Measurements from ENCODE around the gene CD59. TPM values are rescaled to one million over a fixed set of nuclear protein-coding genes. Genes with fewer than 3 reads are reported as not detected.

Gene CD59
- total RNA-seq, 2 donors from 2014 or later: 68.2 to 194 TPM

DNA sequence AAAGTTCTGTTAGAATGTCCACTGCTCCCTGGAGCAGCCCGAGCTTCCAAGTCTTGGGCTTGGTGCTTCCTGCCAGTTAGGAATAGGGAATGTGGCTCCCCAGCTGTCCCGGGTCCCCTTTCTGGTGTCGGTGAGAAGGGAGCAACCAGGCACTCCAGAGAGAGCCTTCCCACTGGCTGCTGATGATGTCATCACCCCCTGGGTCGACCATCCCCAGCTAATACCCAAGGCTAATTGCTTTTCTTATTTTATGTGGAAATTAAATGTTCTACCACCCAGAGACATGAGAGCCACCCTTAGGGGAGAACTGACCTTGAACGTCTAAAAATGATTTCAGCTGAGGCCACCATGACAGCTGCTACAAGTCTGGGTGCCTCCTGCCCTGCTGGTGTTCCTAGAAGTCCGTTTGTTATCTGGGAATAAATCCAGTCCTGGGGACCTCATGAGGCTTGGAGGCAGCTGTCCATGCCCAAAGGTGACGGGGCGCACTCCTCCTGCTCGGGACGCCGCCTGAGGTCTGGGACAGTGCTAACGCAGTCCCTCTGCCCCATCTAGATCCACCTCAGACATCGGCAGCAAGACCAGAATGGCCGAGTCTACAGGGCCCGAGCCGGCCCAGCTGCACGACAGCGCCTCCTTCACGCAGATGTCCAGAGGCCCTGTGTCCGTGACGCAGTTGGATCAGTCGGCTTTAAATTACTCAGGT, 77.9 kb downstream of the CD59 start:
- TF ChIP-seq, protein P1, sequence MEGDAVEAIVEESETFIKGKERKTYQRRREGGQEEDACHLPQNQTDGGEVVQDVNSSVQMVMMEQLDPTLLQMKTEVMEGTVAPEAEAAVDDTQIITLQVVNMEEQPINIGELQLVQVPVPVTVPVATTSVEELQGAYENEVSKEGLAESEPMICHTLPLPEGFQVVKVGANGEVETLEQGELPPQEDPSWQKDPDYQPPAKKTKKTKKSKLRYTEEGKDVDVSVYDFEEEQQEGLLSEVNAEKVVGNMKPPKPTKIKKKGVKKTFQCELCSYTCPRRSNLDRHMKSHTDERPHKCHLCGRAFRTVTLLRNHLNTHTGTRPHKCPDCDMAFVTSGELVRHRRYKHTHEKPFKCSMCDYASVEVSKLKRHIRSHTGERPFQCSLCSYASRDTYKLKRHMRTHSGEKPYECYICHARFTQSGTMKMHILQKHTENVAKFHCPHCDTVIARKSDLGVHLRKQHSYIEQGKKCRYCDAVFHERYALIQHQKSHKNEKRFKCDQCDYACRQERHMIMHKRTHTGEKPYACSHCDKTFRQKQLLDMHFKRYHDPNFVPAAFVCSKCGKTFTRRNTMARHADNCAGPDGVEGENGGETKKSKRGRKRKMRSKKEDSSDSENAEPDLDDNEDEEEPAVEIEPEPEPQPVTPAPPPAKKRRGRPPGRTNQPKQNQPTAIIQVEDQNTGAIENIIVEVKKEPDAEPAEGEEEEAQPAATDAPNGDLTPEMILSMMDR (IDR thresholded peaks at IDR 0.05): no peak
- no peak for TF ChIP-seq POLR2A (IDR thresholded peaks at IDR 0.05)
- Histone ChIP-seq H3K27ac (no peak overlapping the region), H3K27me3 (no peaks in the 10 kb centered on the region), H3K4me3 (no peak overlapping the region), H3K9me3 (no peaks in the 10 kb centered on the region), H3K36me3 (replicated peaks in 1 of 2; ENCODE audit: insufficient read depth in 1 of 2, low read depth in 2 of 2) (no peaks in the 10 kb centered on the region), H3K4me1 (no peaks in the 10 kb centered on the region)
- intact Hi-C loops (cut with DNase I): no loop called here
- DNase-seq (no peak), ATAC-seq (no peak)
- WGBS, 2 donors: 76 to 79% methylated on average over 21 to 22 of the region's 22 CpGs

DNA sequence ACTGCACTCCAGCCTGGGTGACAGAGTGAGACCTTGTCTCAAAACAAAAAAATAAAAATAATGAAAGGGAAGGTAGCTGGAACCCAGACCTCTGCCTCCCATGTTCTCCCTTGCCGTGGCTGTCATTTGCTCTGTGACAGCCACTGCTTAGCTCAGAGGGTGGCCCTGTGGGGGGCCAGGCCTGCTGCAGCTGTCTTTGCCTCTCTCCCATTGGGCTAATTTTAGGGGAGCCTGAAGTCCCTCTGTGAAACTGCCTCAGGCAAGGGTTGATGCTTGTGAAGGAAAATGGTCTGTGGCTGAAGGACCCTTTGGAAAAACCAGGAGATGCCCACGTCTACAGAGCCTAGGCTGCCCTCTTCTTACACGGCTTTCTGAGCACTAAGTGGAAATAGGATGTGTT, 78.5 kb downstream of the CD59 start:
- no peak for ATAC-seq
- no peak for DNase-seq
- H3K4me1 ChIP-seq: no peaks in the 10 kb centered on the region
- intact Hi-C loops (cut with DNase I): no loop called here
- H3K27me3 ChIP-seq: no peaks in the 10 kb centered on the region
- H3K27ac ChIP-seq: no peak overlapping the region
- TF ChIP-seq POLR2A (IDR thresholded peaks at IDR 0.05): no peak
- TF ChIP-seq, protein P1 (IDR thresholded peaks at IDR 0.05): no peak
- WGBS, 2 donors: 71 to 78% methylated on average over 3 of the region's 3 CpGs
- H3K36me3 ChIP-seq (replicated peaks in 1 of 2; ENCODE audit: insufficient read depth in 1 of 2, low read depth in 2 of 2): no peaks in the 10 kb centered on the region
- H3K9me3 ChIP-seq: no peaks in the 10 kb centered on the region
- no peak overlapping the region for H3K4me3 ChIP-seq

DNA sequence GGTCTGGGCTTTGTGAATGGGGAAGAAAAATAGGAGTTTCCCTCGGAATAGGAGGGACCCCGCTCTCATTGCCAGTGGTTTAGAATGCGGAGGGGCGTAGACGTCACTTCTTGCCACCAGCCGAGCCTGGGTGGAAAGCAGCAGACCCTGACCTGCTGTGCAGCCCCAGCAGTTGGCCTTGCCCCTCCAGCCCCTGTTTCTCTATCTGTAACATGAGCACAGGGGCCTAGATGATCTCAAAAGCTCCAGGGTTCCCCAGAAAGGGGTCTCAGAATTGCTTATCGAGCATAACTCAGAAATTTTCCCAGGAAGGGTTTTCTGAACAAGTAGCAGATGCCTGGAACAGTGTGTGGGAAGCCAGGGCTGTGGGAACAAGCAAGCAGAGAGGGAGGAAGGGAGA, 79.5 kb downstream of the CD59 start:
- intact Hi-C loops (cut with DNase I): no loop called here
- Histone ChIP-seq H3K9me3 (no peaks in the 10 kb centered on the region), H3K4me1 (no peaks in the 10 kb centered on the region), H3K27ac (no peak overlapping the region), H3K4me3 (no peak overlapping the region), H3K27me3 (no peaks in the 10 kb centered on the region), H3K36me3 (replicated peaks in 1 of 2; ENCODE audit: insufficient read depth in 1 of 2, low read depth in 2 of 2) (no peaks in the 10 kb centered on the region)
- TF ChIP-seq POLR2A (IDR thresholded peaks at IDR 0.05): no peak
- TF ChIP-seq, protein P1 (IDR thresholded peaks at IDR 0.05): no peak
- no peak for DNase-seq
- WGBS, 2 donors: 79 to 81% methylated on average over 7 of the region's 7 CpGs
- ATAC-seq: no peak

DNA sequence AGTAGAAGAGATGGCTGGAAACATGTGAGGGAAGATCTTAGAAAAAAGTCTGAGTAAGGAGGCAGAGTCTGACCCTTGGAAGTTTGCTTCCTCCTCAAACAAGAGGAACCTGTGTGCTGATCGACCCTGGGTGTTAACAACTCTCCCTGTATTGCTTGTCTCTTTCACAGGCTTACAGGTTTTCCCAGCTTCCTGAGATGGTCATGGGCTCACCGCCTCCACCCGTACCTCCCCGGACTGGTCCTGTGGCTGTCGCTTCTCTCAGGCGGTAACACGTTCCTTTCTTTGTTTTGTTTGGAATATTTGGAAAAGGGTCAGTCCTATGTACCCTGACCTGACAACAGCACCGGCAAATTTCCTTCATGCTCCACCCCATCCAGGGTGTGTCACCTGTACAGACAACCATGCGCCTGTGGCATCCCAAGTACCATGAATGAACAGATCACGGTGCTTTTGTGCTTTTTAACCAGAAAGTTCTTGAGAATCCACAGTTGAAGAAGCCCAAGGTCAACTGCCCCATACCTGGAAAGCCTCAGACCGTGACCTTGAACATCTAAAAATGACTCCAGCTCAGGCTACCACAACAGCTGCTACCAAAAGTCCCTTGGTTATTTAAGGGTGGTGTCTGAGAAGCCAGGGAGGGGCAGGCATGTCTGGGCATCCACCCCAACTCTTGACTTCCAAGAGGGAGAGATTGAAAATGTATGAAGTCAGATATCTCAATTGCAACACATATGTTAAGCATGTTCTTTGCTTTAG, 80.2 kb downstream of the CD59 start:
- no peak for TF ChIP-seq POLR2A (IDR thresholded peaks at IDR 0.05)
- TF ChIP-seq, protein P1 (IDR thresholded peaks at IDR 0.05): no peak
- H3K9me3 ChIP-seq: no peaks in the 10 kb centered on the region
- H3K4me1 ChIP-seq: no peaks in the 10 kb centered on the region
- DNase-seq (no peak), ATAC-seq (no peak)
- intact Hi-C loops (cut with DNase I): no loop called here
- no peak overlapping the region for H3K4me3 ChIP-seq
- no peak overlapping the region for H3K27ac ChIP-seq
- 79 to 83% methylated on average over 11 of the region's 11 CpGs for WGBS, 2 donors
- no peaks in the 10 kb centered on the region for H3K27me3 ChIP-seq
- no peaks in the 10 kb centered on the region for H3K36me3 ChIP-seq (replicated peaks in 1 of 2; ENCODE audit: insufficient read depth in 1 of 2, low read depth in 2 of 2)
